Ectodermal cell (in vitro differentiated cells): Measurements from ENCODE around the gene CNKSR3.

Experiments used
- H3K27ac ChIP-seq: 2 replicates; pipeline ENCODE4 v1.7.0; 2013; ENCODE audit warnings: mild to moderate bottlenecking, low read depth, low read length; ENCODE audit not compliant: insufficient read depth, poor library complexity, severe bottlenecking
- H3K27me3 ChIP-seq: 2 replicates; pipeline ENCODE4 v1.7.0; 2013; ENCODE audit warnings: mild to moderate bottlenecking, low read length; ENCODE audit not compliant: insufficient read depth, control insufficient read depth, poor library complexity, severe bottlenecking
- H3K36me3 ChIP-seq: one replicate; pipeline ENCODE4 v1.7.0; 2013; ENCODE audit warnings: low read length; ENCODE audit not compliant: control insufficient read depth, insufficient read depth
- H3K4me1 ChIP-seq: one replicate; pipeline ENCODE4 v1.7.0; 2013; ENCODE audit warnings: low read length; ENCODE audit not compliant: control insufficient read depth, insufficient read depth
- H3K4me3 ChIP-seq: 2 replicates; pipeline ENCODE4 v1.7.0; 2013; ENCODE audit warnings: low read depth, low read length, control low read depth; ENCODE audit not compliant: insufficient read depth
- H3K9me3 ChIP-seq: 2 replicates; pipeline ENCODE4 v1.7.0; 2013; ENCODE audit warnings: mild to moderate bottlenecking, low read length, moderate library complexity; ENCODE audit not compliant: control insufficient read depth
- WGBS, 2 experiments: methylation state at CpG; one replicate each; pipeline ENCODE4 v1.1.7; 2013; ENCODE audit warnings: missing lambda C conversion rate in 2 of 2; 5-methylcytosine and 5-hydroxymethylcytosine counted together

CNKSR3 gene

DNA sequence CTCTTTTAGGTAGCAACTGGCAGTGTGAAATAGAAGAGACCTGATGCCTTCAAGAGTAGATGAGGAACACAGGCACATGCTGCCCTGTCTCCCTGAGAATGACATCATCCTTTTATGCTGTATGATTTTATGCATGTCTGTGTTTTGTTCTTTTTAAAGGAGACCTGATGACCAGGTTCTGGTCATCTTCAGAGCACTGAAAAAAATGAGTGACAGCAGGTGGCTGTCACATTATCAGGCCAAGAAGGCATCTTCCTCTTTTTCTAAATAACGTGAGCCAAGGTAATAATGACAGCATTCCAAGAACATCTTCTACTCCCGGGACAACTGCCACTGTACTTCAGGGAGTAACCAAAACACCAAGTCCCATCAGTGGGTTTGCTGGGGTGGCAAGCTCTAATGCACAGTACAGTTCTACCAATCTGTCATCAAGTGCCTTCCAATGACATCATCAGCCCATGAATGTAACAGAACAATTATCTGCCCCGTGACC, 28.9 kb downstream of the CNKSR3 start:
- H3K27me3 ChIP-seq, result no peaks in the 10 kb centered on the region
- H3K27ac ChIP-seq, result no peak overlapping the region
- no peaks in the 10 kb centered on the region for H3K36me3 ChIP-seq
- 91 to 93% methylated on average over 3 of the region's 3 CpGs for WGBS, 2 experiments
- peaks cover 10% of the 10 kb centered on the region for H3K4me1 ChIP-seq
- no peaks in the 10 kb centered on the region for H3K9me3 ChIP-seq
- no peak overlapping the region for H3K4me3 ChIP-seq

DNA sequence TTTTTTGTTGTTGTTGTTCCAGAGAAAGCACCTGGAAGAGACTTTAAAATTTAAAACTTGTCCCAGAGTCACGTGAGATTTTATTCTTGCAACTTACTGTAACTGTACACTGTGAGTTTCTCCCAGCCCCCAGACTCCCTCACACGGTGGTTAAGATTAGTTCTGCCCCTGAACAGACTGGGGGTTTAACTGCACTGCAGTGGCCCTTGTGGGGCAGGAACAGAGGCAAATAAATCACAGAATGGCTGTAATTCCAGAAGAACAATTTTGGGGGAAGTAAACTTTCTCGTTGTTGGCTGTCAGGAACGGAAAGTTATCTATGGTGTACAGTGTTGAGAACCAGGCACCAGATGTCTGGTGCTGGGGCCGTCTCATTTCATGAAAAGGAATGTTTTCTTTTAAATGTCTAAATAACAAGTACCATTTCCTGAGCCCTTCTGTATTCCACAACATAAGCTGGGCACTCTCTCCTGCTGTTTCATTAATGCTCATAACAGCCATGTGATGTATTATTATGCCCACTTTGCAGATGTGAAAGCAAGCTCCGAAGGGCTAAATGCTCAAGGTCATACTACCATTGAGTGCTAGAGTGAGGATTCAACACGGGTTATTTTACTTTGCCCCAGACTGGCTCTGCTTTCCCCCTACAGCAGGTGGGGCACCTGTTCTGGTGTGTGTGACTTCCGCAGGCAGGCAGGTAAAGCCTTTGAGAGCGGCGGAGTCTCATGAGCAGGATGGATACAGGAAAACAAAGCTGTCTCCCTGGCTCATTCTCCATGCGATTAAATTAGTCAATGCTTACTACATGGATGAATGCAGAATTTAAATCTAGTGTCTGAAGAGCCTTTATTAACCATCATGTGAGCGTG, 30.5 kb downstream of the CNKSR3 start:
- Histone ChIP-seq H3K9me3 (no peaks in the 10 kb centered on the region), H3K4me1 (peaks cover 10% of the 10 kb centered on the region), H3K27ac (no peak overlapping the region), H3K4me3 (no peak overlapping the region), H3K36me3 (no peaks in the 10 kb centered on the region), H3K27me3 (no peaks in the 10 kb centered on the region)
- 85 to 87% methylated on average over 12 of the region's 12 CpGs for WGBS, 2 experiments

DNA sequence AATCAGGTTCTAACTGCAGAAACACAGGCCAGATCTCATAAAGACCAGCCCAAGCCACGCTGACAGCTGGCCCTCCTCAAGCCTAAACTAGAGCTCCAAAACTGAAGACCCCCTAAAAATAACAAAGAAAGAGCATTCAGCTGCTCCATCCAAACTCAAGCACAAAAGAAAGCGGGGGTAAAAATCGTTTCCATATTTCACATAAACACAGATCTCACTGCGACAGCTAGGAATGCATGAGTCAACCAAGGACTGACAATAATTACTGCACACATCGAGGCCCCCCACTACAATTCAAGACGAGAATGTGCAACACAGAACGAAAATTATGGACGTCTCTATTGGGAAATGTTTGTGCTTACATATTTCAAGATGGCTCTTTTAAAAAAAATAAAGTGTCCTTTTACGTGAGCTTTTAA, 31.1 kb downstream of the CNKSR3 start:
- Histone ChIP-seq H3K27ac (no peak overlapping the region), H3K36me3 (no peaks in the 10 kb centered on the region), H3K27me3 (no peaks in the 10 kb centered on the region), H3K4me3 (no peak overlapping the region), H3K4me1 (peaks cover 10% of the 10 kb centered on the region), H3K9me3 (no peaks in the 10 kb centered on the region)
- 91 to 96% methylated on average over 9 of the region's 9 CpGs for WGBS, 2 experiments

DNA sequence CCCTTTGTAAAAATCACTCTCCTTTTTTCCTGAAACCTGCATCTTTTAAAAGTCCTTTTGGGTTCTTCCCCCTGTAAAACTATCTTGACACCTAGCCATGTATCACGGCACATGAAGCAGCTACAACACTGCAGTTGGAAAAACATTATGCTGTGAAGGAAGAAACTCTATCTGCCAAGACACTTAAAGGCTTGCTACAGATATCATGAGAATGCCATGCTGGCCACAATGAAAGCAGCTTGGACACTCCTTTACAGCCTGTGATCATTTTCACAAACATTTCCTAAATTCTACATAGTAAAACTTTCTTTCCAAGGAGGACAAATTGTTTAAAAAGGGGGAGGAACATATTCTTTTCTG, 31.8 kb downstream of the CNKSR3 start:
- H3K9me3 ChIP-seq, result no peaks in the 10 kb centered on the region
- 90 to 94% methylated on average over 1 of the region's 1 CpG for WGBS, 2 experiments
- peaks cover 10% of the 10 kb centered on the region for H3K4me1 ChIP-seq
- H3K27me3 ChIP-seq, result no peaks in the 10 kb centered on the region
- no peaks in the 10 kb centered on the region for H3K36me3 ChIP-seq
- H3K27ac ChIP-seq, result no peak overlapping the region
- H3K4me3 ChIP-seq, result no peak overlapping the region

DNA sequence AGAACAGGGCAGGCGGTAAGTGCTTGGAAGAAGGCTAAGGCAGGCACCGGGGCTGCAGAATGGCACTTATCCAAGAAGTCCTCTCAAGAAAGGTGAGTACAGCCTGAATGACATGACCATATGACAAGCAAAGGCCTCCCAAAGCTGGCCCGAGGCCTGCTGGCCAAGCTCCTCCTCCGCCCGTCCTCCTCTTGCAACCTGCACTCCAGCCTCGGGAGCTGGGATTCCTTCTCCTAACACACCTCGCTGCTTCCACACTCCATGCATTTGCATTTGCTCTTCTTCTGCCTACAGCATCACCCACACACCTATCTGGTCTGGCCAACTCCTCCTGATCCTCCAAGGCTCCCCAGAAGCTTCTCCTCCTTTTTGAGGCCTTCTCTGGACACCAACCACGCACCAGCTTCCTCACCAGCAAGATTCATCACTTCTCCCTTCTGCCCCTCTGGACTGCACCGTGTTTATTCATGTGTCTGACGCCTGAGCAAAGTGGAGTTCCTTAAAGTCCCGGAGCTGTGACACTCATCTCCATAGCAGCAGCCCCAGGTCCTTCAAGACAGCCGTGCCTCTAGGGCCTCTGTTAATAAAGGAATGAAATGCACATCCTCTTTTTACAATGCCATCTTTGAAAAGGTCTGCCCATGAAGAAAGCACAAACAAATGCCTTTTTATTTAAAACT, 32.3 kb downstream of the CNKSR3 start:
- Histone ChIP-seq H3K27me3 (no peaks in the 10 kb centered on the region), H3K4me3 (no peak overlapping the region), H3K4me1 (peaks cover 10% of the 10 kb centered on the region), H3K27ac (peak overlapping the region; percentile 28), H3K9me3 (no peaks in the 10 kb centered on the region), H3K36me3 (no peaks in the 10 kb centered on the region)
- 86 to 87% methylated on average over 12 of the region's 12 CpGs for WGBS, 2 experiments

DNA sequence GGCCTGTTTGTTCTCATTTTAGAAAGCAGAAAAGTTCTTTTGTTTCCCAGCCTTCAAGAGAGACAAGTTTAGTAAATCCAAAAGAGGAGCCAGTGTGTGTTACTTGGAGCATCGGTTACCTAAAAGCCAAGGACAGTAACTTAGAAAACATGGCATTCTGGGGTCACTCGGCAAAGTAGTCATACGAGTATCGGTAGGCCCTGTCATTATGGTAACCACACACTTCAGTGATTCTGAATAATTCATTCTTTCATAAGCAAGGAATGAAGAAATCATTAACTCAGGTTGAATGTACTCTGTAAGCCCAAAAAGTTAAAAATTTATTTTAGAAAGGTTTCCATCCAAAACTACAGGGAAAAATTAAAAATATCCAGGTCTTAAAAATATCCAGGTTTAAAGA, 34.0 kb downstream of the CNKSR3 start:
- H3K9me3 ChIP-seq, result no peaks in the 10 kb centered on the region
- peaks cover 10% of the 10 kb centered on the region for H3K4me1 ChIP-seq
- H3K36me3 ChIP-seq, result no peaks in the 10 kb centered on the region
- no peak overlapping the region for H3K27ac ChIP-seq
- no peaks in the 10 kb centered on the region for H3K27me3 ChIP-seq
- WGBS, 2 experiments, result 94 to 95% methylated on average over 4 of the region's 4 CpGs
- H3K4me3 ChIP-seq, result no peak overlapping the region

DNA sequence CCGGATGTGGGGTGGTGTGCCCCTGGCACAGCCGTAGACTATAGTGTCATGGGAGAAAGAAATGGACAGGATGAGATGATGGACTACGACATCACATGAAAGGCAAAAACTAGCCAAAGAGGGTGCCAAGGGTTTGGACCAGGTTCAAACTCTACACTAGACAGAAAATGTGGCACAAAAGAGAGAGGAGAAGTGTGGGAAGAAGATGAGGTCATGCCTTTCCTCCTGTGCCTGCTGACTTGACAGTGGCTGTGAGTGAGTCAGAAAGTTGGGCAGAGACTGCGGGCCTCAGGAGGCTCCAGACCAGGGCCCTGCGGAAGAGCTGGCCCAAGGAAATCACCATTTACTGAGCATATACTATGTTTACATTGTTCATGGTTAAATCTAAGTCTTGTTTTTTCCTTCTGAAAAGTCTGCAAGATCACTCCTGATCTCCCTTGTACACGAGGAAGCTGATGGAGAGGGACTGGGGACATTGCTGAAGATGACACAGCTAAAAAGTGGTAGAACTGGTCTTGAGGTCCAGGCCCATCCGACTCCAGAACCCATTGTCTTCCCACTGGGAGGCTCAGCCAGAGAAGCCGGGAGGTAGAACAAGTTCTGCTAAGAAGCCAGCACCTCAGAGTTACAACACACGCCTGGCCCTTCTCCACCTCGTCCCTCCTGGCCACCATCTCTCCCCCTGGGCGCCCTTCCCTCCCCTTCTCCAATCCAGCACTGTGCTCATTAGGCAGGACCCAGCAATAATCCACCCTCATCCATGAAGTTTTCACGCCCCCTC, 35.6 kb downstream of the CNKSR3 start:
- Histone ChIP-seq H3K27me3 (no peaks in the 10 kb centered on the region), H3K36me3 (peaks cover 7% of the 10 kb centered on the region), H3K9me3 (no peaks in the 10 kb centered on the region), H3K4me1 (peaks cover 10% of the 10 kb centered on the region), H3K27ac (no peak overlapping the region), H3K4me3 (no peak overlapping the region)
- 94 to 95% methylated on average over 11 to 12 of the region's 12 CpGs for WGBS, 2 experiments

DNA sequence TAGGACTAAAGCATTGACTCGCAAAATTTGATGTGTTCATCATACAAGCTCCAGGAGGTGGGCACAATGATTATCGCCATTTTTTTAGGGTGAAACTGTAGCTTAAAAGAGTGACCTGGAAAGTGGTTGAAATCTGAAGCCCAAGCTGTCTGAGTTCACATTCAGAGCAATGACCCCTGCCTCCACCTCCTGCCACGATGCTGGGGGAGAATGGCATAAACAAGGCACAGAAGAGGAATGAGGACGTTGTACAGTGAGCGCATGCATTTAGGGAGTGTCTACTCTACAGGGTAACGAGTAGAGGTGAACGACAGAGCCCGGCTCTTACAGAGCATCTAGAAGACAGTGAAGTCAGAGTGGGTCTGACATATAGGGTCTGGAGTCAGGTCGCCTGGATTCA, 37.2 kb downstream of the CNKSR3 start:
- H3K4me1 ChIP-seq, result peaks cover 3% of the 10 kb centered on the region
- 93 to 97% methylated on average over 9 of the region's 9 CpGs for WGBS, 2 experiments

DNA sequence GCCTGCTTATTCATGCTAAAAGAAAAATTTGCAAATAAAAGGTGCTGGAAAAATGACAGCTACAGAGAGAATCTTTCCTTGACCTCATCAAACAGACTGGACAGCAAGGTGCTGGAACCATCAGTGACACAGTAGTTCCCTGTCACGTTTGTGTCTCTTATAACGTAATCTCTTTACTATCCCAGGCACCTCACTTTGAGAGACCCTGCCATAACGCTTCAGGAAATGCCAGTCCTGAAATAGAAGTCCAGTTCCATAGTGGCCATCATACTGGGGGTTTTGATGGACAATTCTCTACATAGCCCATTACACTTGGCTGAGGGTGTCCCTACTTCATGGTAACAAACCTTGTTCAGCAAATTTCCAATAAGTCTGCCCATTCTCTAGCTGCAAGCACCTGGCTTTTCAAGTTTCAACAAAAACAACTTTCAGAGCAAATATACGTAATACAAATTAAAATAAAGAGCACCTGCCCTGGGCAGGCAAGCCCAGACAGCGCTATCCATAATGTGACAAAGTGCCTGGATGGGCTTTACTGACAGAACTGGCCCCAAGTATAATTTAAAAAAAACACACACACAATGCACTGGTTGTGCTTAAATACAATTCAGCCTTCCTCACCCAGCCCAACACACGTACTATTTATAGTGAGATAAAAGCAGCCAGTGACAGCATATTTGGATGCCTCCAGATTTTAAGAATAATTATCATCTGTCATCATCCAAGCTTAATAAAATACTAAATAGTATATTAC, 38.7 kb downstream of the CNKSR3 start:
- H3K27ac ChIP-seq, result no peak overlapping the region
- H3K27me3 ChIP-seq, result no peaks in the 10 kb centered on the region
- no peaks in the 10 kb centered on the region for H3K9me3 ChIP-seq
- no peaks in the 10 kb centered on the region for H3K4me1 ChIP-seq
- H3K4me3 ChIP-seq, result no peak overlapping the region
- peaks cover 7% of the 10 kb centered on the region for H3K36me3 ChIP-seq
- whole genome bisulfite sequencing, 2 experiments, result 88 to 93% methylated on average over 6 of the region's 6 CpGs

More for the DNA sequence above, 37.2 kb downstream of the CNKSR3 start:
- peaks cover 7% of the 10 kb centered on the region for H3K36me3 ChIP-seq
- no peak overlapping the region for H3K4me3 ChIP-seq
- H3K9me3 ChIP-seq, result no peaks in the 10 kb centered on the region
- no peak overlapping the region for H3K27ac ChIP-seq
- no peaks in the 10 kb centered on the region for H3K27me3 ChIP-seq
